ENCODE data around the gene RNF213.
"Not testable (repeated sequence)": the region's sequence is repeated elsewhere in the genome, so short reads cannot be mapped to it uniquely, and the experiment has no call there.

Gene RNF213

DNA sequence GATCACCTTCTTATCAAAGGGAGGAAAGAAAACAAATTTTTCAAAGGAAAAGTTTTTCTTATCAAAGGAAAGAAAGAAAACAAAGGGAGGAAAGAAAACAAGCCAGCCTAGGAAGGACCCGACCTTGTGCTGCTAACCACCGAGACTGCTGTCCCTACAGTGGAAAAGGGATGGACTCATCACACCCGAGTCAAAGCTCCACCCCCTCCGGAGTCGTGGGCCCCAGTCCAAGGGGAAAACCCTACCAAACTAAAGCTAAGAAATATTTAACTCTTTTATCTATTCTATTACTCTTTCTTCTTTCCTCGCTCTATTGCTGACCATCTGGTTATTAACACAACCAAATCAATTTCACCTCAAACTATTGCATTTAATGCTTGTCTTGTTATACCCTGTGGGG lies 148.2 kb downstream of the RNF213 start:
- H3K4me1 Mint-ChIP-seq, result peaks cover 9% of the 10 kb centered on the region
- peaks cover 4% of the 10 kb centered on the region for H3K27me3 Mint-ChIP-seq (ENCODE audit: low read depth)
- H3K36me3 Mint-ChIP-seq (ENCODE audit: low read depth), result no peaks in the 10 kb centered on the region
- H3K27ac Mint-ChIP-seq, result no peak overlapping the region
- H3K9me3 Mint-ChIP-seq, result no peaks in the 10 kb centered on the region
- H3K4me3 Mint-ChIP-seq, result no peak overlapping the region
- no peak for TF ChIP-seq CTCF (IDR thresholded peaks at IDR 0.05; ENCODE audit: unreplicated experiment in 3 of 3)

- Mint-ChIP-seq H3K9me3 (no peaks in the 10 kb centered on the region), H3K36me3 (ENCODE audit: low read depth) (no peaks in the 10 kb centered on the region), H3K4me1 (peaks cover 16% of the 10 kb centered on the region), H3K4me3 (no peak overlapping the region), H3K27ac (no peak overlapping the region), H3K27me3 (ENCODE audit: low read depth) (peaks cover 12% of the 10 kb centered on the region)
- TF ChIP-seq CTCF (IDR thresholded peaks at IDR 0.05; ENCODE audit: unreplicated experiment in 3 of 3), result no peak
Observed at GRCh38 chr17:80409626-80410025, 149.0 kb downstream of the RNF213 start.

GRCh38 chr17:80410441-80411087 lies 149.9 kb downstream of the RNF213 start:
- H3K36me3 Mint-ChIP-seq (ENCODE audit: low read depth); H3K9me3 Mint-ChIP-seq: not testable (repeated sequence)
- H3K27me3 Mint-ChIP-seq (ENCODE audit: low read depth), result peaks cover 12% of the 10 kb centered on the region

DNA sequence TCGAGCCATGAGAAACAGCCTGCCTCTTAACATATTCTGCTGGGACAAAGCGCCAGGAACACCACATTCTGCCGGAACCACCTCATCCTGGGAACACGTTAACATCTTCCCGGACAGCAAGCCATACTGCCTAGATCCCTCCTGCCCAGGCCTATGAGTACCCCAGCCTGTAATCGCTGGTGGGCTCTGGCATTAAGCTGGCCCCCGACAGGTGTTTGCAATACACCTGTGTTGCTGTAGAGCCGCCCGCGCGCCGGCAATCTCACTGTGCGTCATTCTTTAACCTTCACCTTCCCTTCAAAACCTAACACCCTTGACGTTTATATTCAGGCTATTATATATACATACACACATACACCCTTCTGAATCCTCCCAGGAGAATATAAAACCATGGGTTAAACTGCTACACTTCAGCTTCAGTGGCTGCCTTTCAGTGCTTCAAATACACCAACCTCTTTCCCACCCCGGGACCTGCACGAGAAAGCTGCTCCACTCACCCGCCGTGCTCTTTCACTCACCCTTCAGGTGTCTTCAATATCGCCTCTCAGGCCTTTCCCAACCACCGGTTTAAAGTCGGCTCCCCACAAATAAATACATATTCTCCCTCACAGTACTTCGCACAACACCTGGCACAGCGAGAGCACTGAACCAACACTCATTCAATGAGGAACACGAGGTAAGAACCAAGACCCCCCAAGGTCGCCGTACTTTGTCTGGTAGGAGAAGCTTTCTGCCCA lies 153.3 kb downstream of the RNF213 start:
- Mint-ChIP-seq H3K27me3 (ENCODE audit: low read depth) (peaks cover 12% of the 10 kb centered on the region), H3K4me3 (peak overlapping the region; percentile 86 to 95 (median 90)), H3K4me1 (peaks cover 37% of the 10 kb centered on the region), H3K9me3 (no peaks in the 10 kb centered on the region), H3K36me3 (ENCODE audit: low read depth) (peaks cover 12% of the 10 kb centered on the region), H3K27ac (peak overlapping the region in 2 of 3 experiments; percentile 96 to 97)
- TF ChIP-seq CTCF (IDR thresholded peaks at IDR 0.05; ENCODE audit: unreplicated experiment in 3 of 3), result no peak

More at GRCh38 chr17:80410441-80411087, 149.9 kb downstream of the RNF213 start:
- not testable (repeated sequence) for H3K4me3 Mint-ChIP-seq, H3K27ac Mint-ChIP-seq
- peaks cover 16% of the 10 kb centered on the region for H3K4me1 Mint-ChIP-seq

DNA sequence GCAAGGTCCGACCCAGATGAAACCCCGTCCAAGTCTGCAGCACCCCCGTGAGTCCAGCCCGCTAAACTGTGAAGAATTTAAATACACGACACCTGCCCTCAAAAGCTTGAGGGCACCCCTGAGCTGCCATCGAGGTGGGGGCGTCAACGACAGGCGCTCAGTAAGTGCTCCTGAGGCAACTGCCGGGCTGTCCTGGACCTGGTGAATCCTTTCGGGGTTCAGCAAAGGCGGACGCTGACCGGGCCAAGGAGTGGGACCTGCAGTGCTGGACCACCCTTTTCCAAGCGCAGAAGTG lies 153.8 kb downstream of the RNF213 start:
- Mint-ChIP-seq H3K9me3 (no peaks in the 10 kb centered on the region), H3K4me1 (peaks cover 37% of the 10 kb centered on the region), H3K4me3 (peak overlapping the region; percentile 86 to 95 (median 90)), H3K27me3 (ENCODE audit: low read depth) (peaks cover 12% of the 10 kb centered on the region), H3K36me3 (ENCODE audit: low read depth) (peaks cover 14% of the 10 kb centered on the region), H3K27ac (peak overlapping the region in 2 of 3 experiments; percentile 96 to 97)
- TF ChIP-seq CTCF (IDR thresholded peaks at IDR 0.05; ENCODE audit: unreplicated experiment in 3 of 3), result no peak

GRCh38 chr17:80414803-80415625 lies 154.4 kb downstream of the RNF213 start, which contains the start of gene ENDOV:
Gene ENDOV, plus strand, starts transcription at chr17:80415167. Its CDS starts 28 bp downstream, at chr17:80415195.
- TF ChIP-seq CTCF (IDR thresholded peaks at IDR 0.05; ENCODE audit: unreplicated experiment in 3 of 3), result no peak

More at GRCh38 chr17:80414803-80415625, 154.4 kb downstream of the RNF213 start, which contains the start of gene ENDOV:
- Mint-ChIP-seq H3K4me3 (peak within 1 kb of the TSS; percentile 86 to 95 (median 90)), H3K36me3 (ENCODE audit: low read depth) (peaks cover 20% of the 10 kb centered on the region), H3K27me3 (ENCODE audit: low read depth) (peaks cover 12% of the 10 kb centered on the region), H3K4me1 (peaks cover 37% of the 10 kb centered on the region), H3K9me3 (no peaks in the 10 kb centered on the region), H3K27ac (peak within 1 kb of the TSS; percentile 83 to 97 (median 96))
